ENCODE measurements around the gene KIAA1217.

Gene KIAA1217

GRCh38 chr10:24465124-24465874 is 256.4 kb downstream of the KIAA1217 start:
- Histone ChIP-seq H3K9me3 (replicated peaks in 1 of 11) (no peaks in the 10 kb centered on the region), H3K4me2 (peak overlapping the region in 5 of 11 experiments; percentile 4 to 73 (median 44); a peak in 7 of 22 replicates), H3K4me1 (peaks cover 7 to 59% (median 11%) of the 10 kb centered on the region in 10 experiments; a peak in 15 of 20 replicates), H3K4me3 (no peak overlapping the region; a peak in 1 of 20 replicates), H3K27ac (peak overlapping the region in 3 of 11 experiments; percentile 18 to 46 (median 46); a peak in 6 of 22 replicates), H3K36me3 (peaks cover 0 to 15% (median 0%) of the 10 kb centered on the region in 11 experiments; a peak in 1 of 22 replicates), H3K9ac (no peak overlapping the region), H3K27me3 (no peaks in the 10 kb centered on the region), H4K20me1 (peaks cover 0 to 79% (median 0%) of the 10 kb centered on the region in 11 experiments; a peak in 2 of 22 replicates)
- TF ChIP-seq Cebpa-rat (IDR thresholded peaks at IDR 0.05) = no peak

DNA sequence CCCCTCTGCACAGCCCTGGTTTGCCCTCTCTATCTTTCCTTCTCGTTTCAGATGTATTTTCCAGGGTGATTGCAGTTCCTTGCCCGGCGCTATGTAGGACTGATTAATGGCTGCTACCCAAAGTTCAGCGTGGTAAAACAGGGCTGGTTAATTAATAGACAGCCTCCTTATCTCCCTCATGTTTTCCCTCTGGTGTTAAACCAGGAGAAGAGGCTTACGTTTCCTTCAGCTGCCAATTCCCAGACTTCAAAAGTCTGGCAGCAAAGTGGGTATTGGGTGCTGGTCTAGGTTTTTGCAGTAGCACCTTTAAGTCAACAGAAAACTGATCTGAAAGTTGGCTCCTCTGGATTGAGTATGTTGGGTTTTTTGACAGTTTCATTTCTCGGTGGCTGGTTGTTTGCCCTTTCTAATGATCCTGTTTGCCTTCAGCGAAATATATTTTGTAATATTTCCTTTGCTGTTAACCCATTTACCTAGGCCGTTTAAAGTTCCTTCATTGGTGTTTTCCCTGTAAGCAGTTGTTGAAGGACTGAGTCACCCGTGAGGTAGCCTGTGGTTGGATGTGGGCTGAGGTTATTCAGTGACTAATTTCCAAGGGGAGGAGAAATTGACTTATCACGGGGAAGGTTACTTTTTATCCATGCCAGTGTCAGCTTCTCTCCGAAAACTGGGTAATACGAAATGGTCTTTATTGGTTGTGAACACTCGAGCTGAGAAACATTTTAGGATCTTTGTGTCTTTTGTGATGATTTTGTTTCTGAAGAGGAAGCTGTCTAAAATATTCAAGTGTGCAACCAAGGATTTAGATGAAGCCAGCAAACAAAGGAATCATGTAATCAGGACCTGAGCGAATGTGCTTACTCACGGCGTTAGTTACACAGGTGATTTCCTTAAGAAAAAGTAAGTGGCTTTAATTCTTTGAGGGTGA is 257.2 kb downstream of the KIAA1217 start:
- H3K4me1 ChIP-seq = peaks cover 7 to 61% (median 11%) of the 10 kb centered on the region in 10 experiments; a peak in 15 of 20 replicates
- H4K20me1 ChIP-seq = peaks cover 0 to 79% (median 0%) of the 10 kb centered on the region in 11 experiments; a peak in 2 of 22 replicates
- no peaks in the 10 kb centered on the region for H3K9me3 ChIP-seq (replicated peaks in 1 of 11)
- peak overlapping the region in 3 of 11 experiments; percentile 18 to 46 (median 46); a peak in 6 of 22 replicates for H3K27ac ChIP-seq
- H3K4me3 ChIP-seq = peak overlapping the region in 1 of 10 experiments; percentile 5; a peak in 1 of 20 replicates
- no peak overlapping the region for H3K9ac ChIP-seq
- H3K27me3 ChIP-seq = no peaks in the 10 kb centered on the region
- H3K4me2 ChIP-seq = peak overlapping the region in 5 of 11 experiments; percentile 4 to 73 (median 44); a peak in 9 of 22 replicates
- TF ChIP-seq Cebpa-rat (IDR thresholded peaks at IDR 0.05) = no peak
- H3K36me3 ChIP-seq = peaks cover 0 to 11% (median 0%) of the 10 kb centered on the region in 11 experiments; a peak in 1 of 22 replicates

DNA sequence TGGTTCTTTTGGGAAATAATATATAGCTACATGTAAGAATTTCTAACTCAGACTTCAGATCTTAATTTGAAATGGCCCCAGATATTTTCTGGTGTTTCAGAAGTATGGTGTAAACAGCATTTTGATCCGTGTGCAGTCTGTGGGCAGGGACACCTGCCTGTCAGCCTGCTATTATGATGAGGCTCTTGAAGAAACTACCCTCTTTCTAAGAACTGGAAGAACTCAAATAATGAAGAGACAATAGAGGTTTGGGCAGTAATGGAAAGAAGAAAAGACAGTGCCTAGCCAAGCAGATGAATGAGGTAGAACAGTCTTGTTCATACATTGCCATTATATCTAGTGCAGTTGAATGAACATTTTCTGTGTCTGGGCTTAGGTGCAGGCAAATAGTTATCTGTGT is 258.2 kb downstream of the KIAA1217 start:
- Histone ChIP-seq H3K4me3 (no peak overlapping the region; a peak in 1 of 20 replicates), H3K9ac (no peak overlapping the region), H3K36me3 (peaks cover 0 to 12% (median 0%) of the 10 kb centered on the region in 11 experiments; a peak in 1 of 22 replicates), H3K4me2 (peak overlapping the region in 2 of 11 experiments; percentile 36 to 73; a peak in 2 of 22 replicates), H3K9me3 (replicated peaks in 1 of 11) (no peaks in the 10 kb centered on the region), H4K20me1 (peaks cover 0 to 75% (median 0%) of the 10 kb centered on the region in 11 experiments; a peak in 2 of 22 replicates), H3K27ac (0 out of 22 replicates have a peak overlapping the region, but pooled peaks of 1 of the 11 experiments have one; percentile 19), H3K27me3 (no peaks in the 10 kb centered on the region), H3K4me1 (peaks cover 7 to 61% (median 11%) of the 10 kb centered on the region in 10 experiments; a peak in 15 of 20 replicates)
- no peak for TF ChIP-seq Cebpa-rat (IDR thresholded peaks at IDR 0.05)

GRCh38 chr10:24467605-24468004 is 258.7 kb downstream of the KIAA1217 start:
- H3K9me3 ChIP-seq (replicated peaks in 1 of 11) = 0 out of 22 replicates have a peak, but pooled peaks cover 0 to under 1% (median 0%) of the 10 kb centered on the region in 11 experiments
- H3K4me2 ChIP-seq = peak overlapping the region in 1 of 11 experiments; percentile 3; a peak in 1 of 22 replicates
- H3K9ac ChIP-seq = no peak overlapping the region
- H4K20me1 ChIP-seq = peaks cover 0 to 71% (median 0%) of the 10 kb centered on the region in 11 experiments; a peak in 2 of 22 replicates
- H3K27me3 ChIP-seq = no peaks in the 10 kb centered on the region
- H3K4me1 ChIP-seq = peaks cover 7 to 57% (median 11%) of the 10 kb centered on the region in 10 experiments; a peak in 15 of 20 replicates
- H3K27ac ChIP-seq = no peak overlapping the region
- no peak overlapping the region for H3K4me3 ChIP-seq
- H3K36me3 ChIP-seq = peaks cover 0 to 12% (median 0%) of the 10 kb centered on the region in 11 experiments; a peak in 1 of 22 replicates
- no peak for TF ChIP-seq Cebpa-rat (IDR thresholded peaks at IDR 0.05)

DNA sequence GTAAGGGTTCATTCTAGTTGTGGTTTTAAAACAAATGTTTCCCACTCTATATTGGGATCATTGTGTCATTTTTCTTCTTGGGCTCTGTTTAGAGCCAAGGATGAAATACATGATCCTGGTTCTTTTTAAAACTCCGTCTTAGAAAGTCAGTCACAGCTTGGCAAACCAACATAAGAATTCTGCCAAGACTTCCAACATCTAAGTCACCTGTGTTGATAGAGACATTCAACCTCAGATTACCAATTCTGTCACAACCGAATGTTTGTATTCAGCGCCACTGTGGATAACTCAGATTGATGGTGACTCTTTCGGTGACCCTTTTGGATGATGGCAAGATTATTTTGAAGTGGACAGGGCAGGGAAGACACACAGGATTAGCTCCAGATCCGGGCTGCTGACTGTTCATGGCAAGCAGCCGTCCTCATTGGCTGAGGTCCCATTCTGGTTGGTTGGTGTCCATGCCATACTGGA is 259.4 kb downstream of the KIAA1217 start:
- peaks cover 0 to 7% (median 3%) of the 10 kb centered on the region in 11 experiments; a peak in 5 of 22 replicates for H3K9me3 ChIP-seq (replicated peaks in 1 of 11)
- H4K20me1 ChIP-seq = peaks cover 0 to 72% (median 0%) of the 10 kb centered on the region in 11 experiments; a peak in 2 of 22 replicates
- H3K9ac ChIP-seq = no peak overlapping the region
- peaks cover 7 to 50% (median 11%) of the 10 kb centered on the region in 10 experiments; a peak in 15 of 20 replicates for H3K4me1 ChIP-seq
- H3K27ac ChIP-seq = no peak overlapping the region
- no peak for TF ChIP-seq Cebpa-rat (IDR thresholded peaks at IDR 0.05)
- H3K4me3 ChIP-seq = no peak overlapping the region
- H3K4me2 ChIP-seq = 0 out of 22 replicates have a peak overlapping the region, but pooled peaks of 1 of the 11 experiments have one; percentile 3
- H3K36me3 ChIP-seq = peaks cover 0 to 15% (median 0%) of the 10 kb centered on the region in 11 experiments; a peak in 5 of 22 replicates
- no peaks in the 10 kb centered on the region for H3K27me3 ChIP-seq

DNA sequence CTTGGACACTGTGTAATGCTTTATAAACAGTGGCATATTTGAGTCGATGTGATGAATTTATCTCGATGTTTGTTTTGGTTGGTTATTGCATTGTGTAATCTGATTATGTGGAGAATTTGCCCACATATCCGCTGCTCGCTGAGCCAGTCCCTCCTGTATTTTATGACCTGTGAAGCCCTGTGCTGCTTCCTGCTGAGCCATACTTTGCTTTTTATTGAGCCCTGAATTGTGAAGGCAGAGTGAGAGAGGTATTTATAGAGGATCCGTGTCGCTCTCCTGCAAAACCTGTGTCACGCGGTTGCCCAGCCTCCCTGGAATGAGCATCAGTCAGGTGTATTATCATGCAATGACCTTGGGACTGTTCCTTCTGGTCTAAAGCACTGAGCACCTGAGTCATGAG is 261.1 kb downstream of the KIAA1217 start:
- no peaks in the 10 kb centered on the region for H3K27me3 ChIP-seq
- H3K27ac ChIP-seq = no peak overlapping the region
- no peak overlapping the region for H3K9ac ChIP-seq
- H3K4me3 ChIP-seq = no peak overlapping the region
- H4K20me1 ChIP-seq = peaks cover 0 to 67% (median 0%) of the 10 kb centered on the region in 11 experiments; a peak in 2 of 22 replicates
- H3K36me3 ChIP-seq = peaks cover 0 to 32% (median 0%) of the 10 kb centered on the region in 11 experiments; a peak in 5 of 22 replicates
- peaks cover 0 to 15% (median 4%) of the 10 kb centered on the region in 11 experiments; a peak in 8 of 22 replicates for H3K9me3 ChIP-seq (replicated peaks in 1 of 11)
- peaks cover 0 to 33% (median 0%) of the 10 kb centered on the region in 10 experiments; a peak in 8 of 20 replicates for H3K4me1 ChIP-seq
- H3K4me2 ChIP-seq = no peak overlapping the region
- TF ChIP-seq Cebpa-rat (IDR thresholded peaks at IDR 0.05) = no peak

DNA sequence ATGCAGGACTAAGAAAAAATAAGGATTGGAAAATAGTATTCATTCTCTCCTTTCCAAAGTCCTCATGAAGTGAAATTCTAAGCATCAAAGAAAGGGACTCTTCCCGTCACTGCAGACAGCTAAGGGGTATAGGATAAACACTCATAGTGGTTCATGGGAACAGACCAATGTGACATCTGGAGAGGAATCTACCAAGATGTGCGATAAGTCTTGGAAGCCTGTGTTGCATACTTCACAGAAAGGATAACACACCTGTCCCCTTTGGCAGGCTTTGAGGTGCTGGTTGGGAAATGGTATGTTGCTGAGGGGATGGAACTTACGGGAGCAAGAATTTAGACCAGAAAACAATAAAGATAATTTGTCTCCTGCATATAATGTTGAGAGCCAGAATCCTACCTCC is 266.7 kb downstream of the KIAA1217 start:
- H3K4me1 ChIP-seq = no peaks in the 10 kb centered on the region
- TF ChIP-seq Cebpa-rat (IDR thresholded peaks at IDR 0.05) = no peak
- no peak overlapping the region for H3K9ac ChIP-seq

More for the DNA sequence above, 266.7 kb downstream of the KIAA1217 start:
- H3K4me3 ChIP-seq = no peak overlapping the region
- H3K9me3 ChIP-seq (replicated peaks in 1 of 11) = peaks cover 0 to 28% (median 13%) of the 10 kb centered on the region in 11 experiments; a peak in 12 of 22 replicates
- peaks cover 0 to 44% (median 0%) of the 10 kb centered on the region in 11 experiments; a peak in 2 of 22 replicates for H4K20me1 ChIP-seq
- peaks cover 0 to 54% (median 0%) of the 10 kb centered on the region in 11 experiments; a peak in 5 of 22 replicates for H3K36me3 ChIP-seq
- no peak overlapping the region for H3K4me2 ChIP-seq
- no peaks in the 10 kb centered on the region for H3K27me3 ChIP-seq
- no peak overlapping the region for H3K27ac ChIP-seq
